NCI-H1436 (cell line): Measurements from ENCODE around the gene CD38.
"Not testable (repeated sequence)": the region's sequence is repeated elsewhere in the genome, so short reads cannot be mapped to it uniquely, and the experiment has no call there.

Source experiments
- DNase-seq: peaks from one replicate; lab custom pipeline; 2025; lab: John Stamatoyannopoulos, UW

CD38 gene

GRCh38 chr4:15762460-15762859 is 15.7 kb upstream of the CD38 start:
- DNase-seq, result not testable (repeated sequence)

GRCh38 chr4:15765391-15765790 is 12.7 kb upstream of the CD38 start:
- DNase-seq, result no peak

- no peak for DNase-seq
Measured at GRCh38 chr4:15765910-15766697, 12.0 kb upstream of the CD38 start.

GRCh38 chr4:15766821-15767220 is 11.3 kb upstream of the CD38 start:
- DNase-seq, result no peak

- no peak for DNase-seq
Measured at GRCh38 chr4:15769202-15769601, 8.9 kb upstream of the CD38 start.

- no peak for DNase-seq
Measured at GRCh38 chr4:15771216-15772058, 6.7 kb upstream of the CD38 start.

GRCh38 chr4:15774020-15774420 is 4.1 kb upstream of the CD38 start:
- DNase-seq, result no peak

- no peak for DNase-seq
Measured at GRCh38 chr4:15776871-15777648, 1.1 kb upstream of the CD38 start.

- no peak for DNase-seq
Measured at GRCh38 chr4:15777697-15778288, 335 bp upstream of the CD38 start.

- DNase-seq, result no peak
Measured at GRCh38 chr4:15779306-15779705, 1.2 kb downstream of the CD38 start.

GRCh38 chr4:15779809-15780208 is 1.7 kb downstream of the CD38 start:
- DNase-seq, result no peak

GRCh38 chr4:15781427-15782095 is 3.4 kb downstream of the CD38 start:
- DNase-seq, result no peak

- no peak for DNase-seq
Measured at GRCh38 chr4:15783676-15784075, 5.5 kb downstream of the CD38 start.

GRCh38 chr4:15784959-15785634 is 7.0 kb downstream of the CD38 start:
- no peak for DNase-seq

- no peak for DNase-seq
Measured at GRCh38 chr4:15786743-15787142, 8.6 kb downstream of the CD38 start.

GRCh38 chr4:15792974-15793373 is 14.8 kb downstream of the CD38 start:
- DNase-seq, result no peak

GRCh38 chr4:15793506-15794363 is 15.6 kb downstream of the CD38 start:
- DNase-seq, result no peak

- no peak for DNase-seq
Measured at GRCh38 chr4:15794426-15794825, 16.3 kb downstream of the CD38 start.

GRCh38 chr4:15794905-15795304 is 16.8 kb downstream of the CD38 start:
- DNase-seq, result no peak

- DNase-seq, result no peak
Measured at GRCh38 chr4:15797320-15797719, 19.2 kb downstream of the CD38 start.
